ENCODE data around the gene NUMBL.
A peak's percentile ranks its signal among the peaks of the same experiment; 100 is the strongest.

The NUMBL gene

DNA sequence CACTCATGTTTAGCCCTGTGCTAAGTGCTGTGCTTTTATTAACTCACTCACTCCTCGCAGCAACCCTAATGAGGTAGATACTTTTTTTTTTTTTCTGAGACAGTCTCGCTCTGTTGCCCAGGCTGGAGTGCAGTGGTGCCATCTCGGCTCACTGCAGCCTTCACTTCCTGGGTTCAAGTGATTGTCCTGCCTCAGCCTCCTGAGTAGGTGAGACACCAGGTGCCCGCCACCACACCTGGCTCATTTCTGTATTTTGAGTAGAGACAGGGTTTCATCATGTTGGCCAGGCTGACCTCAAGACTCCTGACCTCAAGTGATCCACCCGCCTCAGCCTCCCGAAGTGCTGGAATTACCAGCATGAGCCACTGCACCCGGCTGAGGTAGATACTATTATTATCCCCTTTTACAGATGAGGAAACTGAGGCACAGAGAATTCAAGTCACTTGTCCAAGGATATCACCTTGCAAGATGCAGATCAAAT lies 29.0 kb upstream of the NUMBL start:
- DNase-seq (no peak), ATAC-seq (no peak)
- no peak overlapping the region for H3K27ac Mint-ChIP-seq
- H3K4me3 Mint-ChIP-seq = peak overlapping the region; percentile 86
- peaks cover 14% of the 10 kb centered on the region for H3K36me3 Mint-ChIP-seq (ENCODE audit: low read depth)
- no peaks in the 10 kb centered on the region for H3K27me3 Mint-ChIP-seq
- H3K4me1 Mint-ChIP-seq = peaks cover 66% of the 10 kb centered on the region
- no peaks in the 10 kb centered on the region for H3K9me3 Mint-ChIP-seq

DNA sequence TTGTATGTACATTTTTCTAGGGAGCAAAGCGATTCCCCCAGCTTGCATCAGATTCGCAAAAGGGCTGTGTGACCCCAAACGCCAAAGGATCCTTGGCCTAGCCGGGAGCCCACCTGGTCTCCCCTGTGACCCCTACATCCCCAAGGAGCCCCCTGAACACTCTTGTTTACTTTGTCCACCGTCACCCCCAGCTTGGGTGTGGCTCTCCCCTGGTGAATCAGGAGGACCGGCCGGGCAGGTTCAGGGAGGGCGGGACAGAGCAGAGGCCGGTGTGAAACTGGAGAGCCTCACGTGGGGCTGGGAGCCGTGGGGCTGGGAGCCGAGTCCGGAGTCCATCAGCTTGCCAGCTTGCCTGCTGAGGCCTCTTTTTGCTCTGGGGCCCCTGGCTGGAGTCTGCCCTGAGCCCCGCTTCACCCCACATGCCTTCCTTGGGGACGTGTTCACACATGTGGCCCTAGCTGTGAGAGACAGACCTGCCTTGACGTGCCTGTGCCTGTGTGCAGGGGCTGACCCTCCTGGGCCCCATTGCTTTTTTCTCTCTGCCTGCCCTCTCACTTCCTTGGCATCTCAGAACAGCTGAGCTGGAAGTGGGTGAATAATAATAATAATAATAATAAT lies 28.4 kb upstream of the NUMBL start:
- peaks cover 15% of the 10 kb centered on the region for H3K36me3 Mint-ChIP-seq (ENCODE audit: low read depth)

DNA sequence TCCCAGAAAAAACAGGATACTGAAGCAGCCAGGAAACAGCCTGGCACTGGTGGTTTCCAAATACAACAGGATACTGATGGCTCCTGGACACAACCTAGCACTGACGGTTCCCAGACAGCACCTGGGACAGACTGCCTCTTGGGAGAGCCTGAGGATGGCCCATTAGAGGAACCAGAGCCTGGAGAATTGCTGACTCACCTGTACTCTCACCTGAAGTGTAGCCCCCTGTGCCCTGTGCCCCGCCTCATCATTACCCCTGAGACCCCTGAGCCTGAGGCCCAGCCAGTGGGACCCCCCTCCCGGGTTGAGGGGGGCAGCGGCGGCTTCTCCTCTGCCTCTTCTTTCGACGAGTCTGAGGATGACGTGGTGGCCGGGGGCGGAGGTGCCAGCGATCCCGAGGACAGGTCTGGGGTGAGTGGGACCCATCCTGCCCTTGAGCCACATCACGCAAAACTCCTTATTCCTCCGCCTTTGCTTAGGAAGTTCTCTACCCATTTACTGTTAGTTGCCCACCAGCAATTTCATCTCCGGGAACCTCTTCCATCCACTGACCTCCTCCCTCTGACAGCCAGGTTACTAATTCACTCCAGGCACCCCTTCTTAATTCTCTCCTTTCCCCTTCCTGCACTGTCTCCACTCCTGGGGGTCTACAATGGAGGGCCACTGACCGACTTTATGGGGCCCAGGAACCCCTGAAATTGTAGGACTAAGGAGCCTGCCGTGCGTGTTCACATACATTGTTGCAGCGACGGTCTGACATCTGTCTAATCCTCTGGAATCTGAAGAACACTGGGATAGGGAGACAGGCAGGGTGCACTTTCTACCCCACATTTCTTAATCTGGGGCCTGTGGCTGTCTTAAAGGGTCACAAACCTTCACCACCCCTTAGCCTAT lies 27.7 kb upstream of the NUMBL start:
- Mint-ChIP-seq H3K36me3 (ENCODE audit: low read depth) (peaks cover 11% of the 10 kb centered on the region), H3K27me3 (no peaks in the 10 kb centered on the region), H3K27ac (peak overlapping the region; percentile 79), H3K4me1 (peaks cover 69% of the 10 kb centered on the region), H3K9me3 (no peaks in the 10 kb centered on the region), H3K4me3 (peak overlapping the region; percentile 86)
- DNase-seq (no peak), ATAC-seq (no peak)

More for the DNA sequence above, 28.4 kb upstream of the NUMBL start:
- no peak for ATAC-seq
- no peaks in the 10 kb centered on the region for H3K27me3 Mint-ChIP-seq
- no peaks in the 10 kb centered on the region for H3K9me3 Mint-ChIP-seq
- DNase-seq = peak; percentile 19
- H3K4me3 Mint-ChIP-seq = peak overlapping the region; percentile 86
- H3K27ac Mint-ChIP-seq = no peak overlapping the region
- peaks cover 68% of the 10 kb centered on the region for H3K4me1 Mint-ChIP-seq

DNA sequence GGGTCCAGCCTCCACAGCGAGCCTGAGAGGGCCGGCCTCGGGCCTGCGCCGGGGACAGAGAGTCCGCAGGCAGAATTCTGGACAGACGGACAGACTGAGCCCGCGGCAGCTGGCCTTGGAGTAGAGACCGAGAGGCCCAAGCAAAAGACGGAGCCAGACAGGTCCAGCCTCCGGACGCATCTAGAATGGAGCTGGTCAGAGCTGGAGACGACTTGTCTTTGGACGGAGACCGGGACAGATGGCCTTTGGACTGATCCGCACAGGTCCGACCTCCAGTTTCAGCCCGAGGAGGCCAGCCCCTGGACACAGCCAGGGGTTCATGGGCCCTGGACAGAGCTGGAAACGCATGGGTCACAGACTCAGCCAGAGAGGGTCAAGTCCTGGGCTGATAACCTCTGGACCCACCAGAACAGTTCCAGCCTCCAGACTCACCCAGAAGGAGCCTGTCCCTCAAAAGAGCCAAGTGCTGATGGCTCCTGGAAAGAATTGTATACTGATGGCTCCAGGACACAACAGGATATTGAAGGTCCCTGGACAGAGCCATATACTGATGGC lies 27.0 kb upstream of the NUMBL start:
- Mint-ChIP-seq H3K27me3 (no peaks in the 10 kb centered on the region), H3K9me3 (no peaks in the 10 kb centered on the region), H3K27ac (no peak overlapping the region), H3K4me3 (peak overlapping the region; percentile 86), H3K4me1 (peaks cover 72% of the 10 kb centered on the region), H3K36me3 (ENCODE audit: low read depth) (peaks cover 12% of the 10 kb centered on the region)
- DNase-seq (peak; percentile 18), ATAC-seq (no peak)

DNA sequence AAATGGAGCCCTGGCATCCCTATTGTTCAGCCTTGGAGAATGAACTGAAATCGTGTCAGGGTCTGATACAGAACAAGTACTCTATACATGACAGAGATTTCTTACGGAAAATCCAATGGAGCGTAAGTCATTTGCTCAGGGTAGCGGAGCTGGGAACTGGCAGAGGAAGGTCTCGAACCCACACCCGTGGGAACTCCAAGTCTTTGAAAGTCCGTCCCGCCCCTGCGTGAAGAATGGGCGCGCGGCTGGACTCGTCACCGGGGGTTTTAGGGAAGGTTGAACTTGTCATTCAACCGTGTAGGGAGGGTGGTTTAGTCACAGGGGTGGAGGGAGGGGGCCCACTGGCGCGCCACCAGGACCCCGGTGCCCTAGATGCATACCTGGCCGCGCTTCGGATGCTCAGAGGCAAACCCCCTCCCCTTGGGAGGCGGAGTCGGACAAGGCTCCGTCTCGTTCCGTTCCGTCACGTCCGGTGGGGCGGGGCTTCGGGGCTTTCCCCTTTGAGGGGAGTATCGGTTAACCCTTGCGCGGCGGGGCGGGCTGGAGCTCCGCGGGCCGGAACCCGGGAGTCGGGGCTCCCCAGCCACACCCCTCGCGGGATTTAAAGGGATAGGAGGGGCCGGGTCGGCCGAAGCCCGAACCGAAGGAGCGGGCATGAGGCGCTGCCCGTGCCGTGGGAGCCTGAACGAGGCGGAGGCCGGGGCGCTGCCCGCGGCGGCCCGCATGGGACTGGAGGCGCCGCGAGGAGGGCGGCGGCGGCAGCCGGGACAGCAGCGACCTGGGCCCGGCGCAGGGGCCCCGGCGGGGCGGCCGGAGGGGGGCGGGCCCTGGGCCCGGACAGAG lies 26.3 kb upstream of the NUMBL start, which contains the start of the genes COQ8B and ITPKC:
COQ8B (minus strand) TSS at position 405 of the 843 bp plus-strand sequence. CDS start 2,254 bp downstream, outside the sequence.
ITPKC (plus strand) TSS at position 631 of the 843 bp plus-strand sequence; CDS start at position 655, 24 bp downstream.
- Mint-ChIP-seq H3K27ac (peak within 1 kb of the TSS; percentile 95), H3K27me3 (no peaks in the 10 kb centered on the region), H3K36me3 (ENCODE audit: low read depth) (peaks cover 9% of the 10 kb centered on the region), H3K4me1 (peaks cover 69% of the 10 kb centered on the region), H3K4me3 (peak within 1 kb of the TSS; percentile 86), H3K9me3 (no peaks in the 10 kb centered on the region)
- DNase-seq (peak; percentile 100), ATAC-seq (peak; percentile 71)

DNA sequence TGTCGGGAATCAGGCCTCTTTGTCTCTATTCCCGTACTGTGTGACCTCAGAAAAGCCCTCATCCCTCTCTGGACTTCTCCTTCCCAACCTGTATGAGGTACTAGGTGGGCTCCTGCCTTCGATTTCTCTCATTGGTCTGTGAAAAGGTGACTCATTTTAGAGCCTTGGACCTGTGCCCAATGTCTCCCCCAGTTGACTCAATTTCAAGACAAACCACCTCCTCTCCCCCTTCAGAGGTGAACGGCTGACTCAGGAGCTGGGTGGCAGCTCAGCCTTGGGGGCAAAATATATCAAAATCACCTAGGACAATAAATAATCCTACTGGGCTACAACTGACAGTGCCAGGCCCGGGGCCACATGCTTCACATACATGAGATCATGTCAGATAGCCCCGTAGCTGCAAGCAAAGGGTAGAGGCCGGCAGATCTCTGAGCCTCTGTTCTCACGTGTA lies 25.6 kb upstream of the NUMBL start:
- ATAC-seq = peak; percentile 37
- no peaks in the 10 kb centered on the region for H3K9me3 Mint-ChIP-seq
- H3K4me1 Mint-ChIP-seq = peaks cover 67% of the 10 kb centered on the region
- DNase-seq = peak; percentile 78
- peak overlapping the region; percentile 95 for H3K27ac Mint-ChIP-seq
- H3K27me3 Mint-ChIP-seq = no peaks in the 10 kb centered on the region
- peak overlapping the region; percentile 86 for H3K4me3 Mint-ChIP-seq
- peaks cover 12% of the 10 kb centered on the region for H3K36me3 Mint-ChIP-seq (ENCODE audit: low read depth)

DNA sequence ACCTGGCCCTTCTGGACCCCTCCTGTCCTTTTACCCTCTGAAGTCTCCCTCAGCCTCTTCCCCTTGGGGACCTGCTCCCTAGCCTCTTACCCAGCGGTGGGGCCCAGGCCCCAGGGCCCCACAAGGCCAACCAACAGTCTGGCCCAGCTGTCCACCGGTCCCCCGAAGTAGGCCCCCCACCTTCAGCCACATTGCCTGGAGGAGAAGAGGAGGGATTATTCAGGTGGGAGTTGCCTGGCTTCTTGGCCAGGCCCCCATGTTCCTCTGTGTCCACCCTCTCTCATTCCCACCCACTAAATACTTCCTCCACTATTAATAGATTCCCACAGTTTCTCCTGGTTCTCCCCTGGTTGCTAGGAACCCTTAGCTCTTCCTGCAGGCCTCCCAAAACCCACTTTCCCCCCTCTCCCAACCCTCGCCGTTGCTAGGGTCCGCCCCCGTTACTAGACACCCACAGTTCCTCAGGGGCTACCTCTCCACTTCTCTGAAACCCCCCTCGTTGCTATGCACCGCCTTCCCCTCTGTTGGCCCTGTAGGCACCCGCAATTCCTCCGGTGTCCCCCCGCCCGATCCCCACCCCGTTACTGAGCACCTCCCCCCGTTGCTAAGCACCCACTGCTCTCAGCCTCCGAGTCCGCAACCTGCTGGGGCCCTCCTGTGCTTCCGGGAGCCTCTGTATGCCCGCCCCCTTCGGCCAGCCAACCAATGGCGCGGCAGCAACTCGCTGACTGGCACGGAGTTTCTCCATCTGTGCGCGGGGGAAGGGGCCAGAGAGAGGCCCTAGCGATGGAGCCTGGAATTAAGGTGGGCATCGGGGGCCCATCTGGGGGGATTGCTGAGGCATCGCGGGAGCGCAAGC lies 24.2 kb upstream of the NUMBL start:
- H3K36me3 Mint-ChIP-seq (ENCODE audit: low read depth) = peaks cover 16% of the 10 kb centered on the region
- DNase-seq (peak; percentile 94), ATAC-seq (peak; percentile 72)
- H3K4me3 Mint-ChIP-seq = peak overlapping the region; percentile 86
- no peaks in the 10 kb centered on the region for H3K9me3 Mint-ChIP-seq
- no peaks in the 10 kb centered on the region for H3K27me3 Mint-ChIP-seq
- peak overlapping the region; percentile 95 for H3K27ac Mint-ChIP-seq
- peaks cover 53% of the 10 kb centered on the region for H3K4me1 Mint-ChIP-seq

DNA sequence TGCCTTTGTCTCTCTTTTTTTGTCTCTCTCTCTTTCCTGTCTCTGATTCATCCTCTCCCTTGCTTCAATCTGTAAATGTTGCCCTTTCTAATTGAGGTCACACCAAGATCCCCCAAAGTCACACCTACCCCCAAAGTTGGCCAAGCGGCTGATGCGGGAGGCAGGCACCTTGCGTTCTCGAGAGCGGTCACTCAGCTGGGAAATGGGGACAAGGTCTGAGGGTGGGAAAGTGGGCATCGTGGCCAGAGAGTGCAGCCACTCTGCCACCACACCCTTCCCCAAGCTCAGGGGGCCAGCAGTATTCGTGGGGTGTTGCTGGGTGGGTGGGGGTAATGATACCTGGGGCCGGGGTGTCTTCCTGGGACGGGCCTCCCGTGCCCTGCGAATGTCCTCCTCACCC lies 23.5 kb upstream of the NUMBL start:
- H3K27ac Mint-ChIP-seq = peak overlapping the region; percentile 95
- H3K36me3 Mint-ChIP-seq (ENCODE audit: low read depth) = peaks cover 16% of the 10 kb centered on the region
- H3K4me3 Mint-ChIP-seq = peak overlapping the region; percentile 86
- ATAC-seq = no peak
- peaks cover 47% of the 10 kb centered on the region for H3K4me1 Mint-ChIP-seq
- DNase-seq = peak; percentile 18
- no peaks in the 10 kb centered on the region for H3K9me3 Mint-ChIP-seq
- no peaks in the 10 kb centered on the region for H3K27me3 Mint-ChIP-seq

DNA sequence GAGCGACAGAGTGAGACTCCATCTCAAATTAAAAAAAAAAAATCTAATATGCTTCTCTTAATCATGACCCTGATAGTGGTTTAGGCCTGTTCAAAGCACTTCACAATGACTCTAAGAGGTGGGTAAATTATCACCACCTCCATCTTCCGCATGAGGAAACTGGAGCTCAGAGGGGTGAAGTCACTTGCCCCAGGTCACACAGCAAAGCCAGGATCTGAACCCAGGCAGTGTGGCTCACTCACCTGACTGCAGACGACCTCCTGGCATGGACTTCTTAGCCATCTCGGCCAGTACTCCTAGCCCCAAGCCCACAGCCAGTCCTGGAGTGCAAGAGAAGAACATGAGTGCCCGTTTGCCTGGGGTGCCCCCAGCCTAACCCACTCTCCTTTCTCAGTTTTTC lies 19.4 kb upstream of the NUMBL start:
- no peaks in the 10 kb centered on the region for H3K27me3 Mint-ChIP-seq
- H3K4me1 Mint-ChIP-seq = peaks cover 16% of the 10 kb centered on the region
- H3K9me3 Mint-ChIP-seq = no peaks in the 10 kb centered on the region
- H3K4me3 Mint-ChIP-seq = no peak overlapping the region
- H3K36me3 Mint-ChIP-seq (ENCODE audit: low read depth) = peaks cover 19% of the 10 kb centered on the region
- ATAC-seq (no peak), DNase-seq (no peak)
- H3K27ac Mint-ChIP-seq = no peak overlapping the region

DNA sequence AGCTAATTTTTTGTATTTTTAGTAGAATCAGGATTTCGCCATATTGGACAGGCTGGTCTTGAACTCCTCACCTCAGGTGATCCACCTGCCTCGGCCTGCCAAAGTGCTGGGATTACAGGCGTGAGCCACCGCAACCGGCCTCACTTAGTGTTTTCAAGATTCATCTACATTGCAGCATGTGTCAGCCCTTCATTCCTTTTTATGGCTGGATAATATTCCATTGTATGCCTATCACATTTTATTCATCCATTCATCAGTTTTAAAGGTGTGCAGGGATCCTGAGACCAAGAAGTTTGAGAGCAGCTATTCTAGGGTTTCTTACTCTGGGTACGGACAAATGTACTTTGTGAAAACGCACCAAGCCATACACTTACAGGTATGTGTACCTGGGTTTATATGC lies 17.2 kb upstream of the NUMBL start:
- Mint-ChIP-seq H3K27ac (no peak overlapping the region), H3K4me1 (peaks cover 2% of the 10 kb centered on the region), H3K36me3 (ENCODE audit: low read depth) (peaks cover 22% of the 10 kb centered on the region), H3K4me3 (no peak overlapping the region), H3K9me3 (no peaks in the 10 kb centered on the region), H3K27me3 (no peaks in the 10 kb centered on the region)
- DNase-seq = no peak
- no peak for ATAC-seq

DNA sequence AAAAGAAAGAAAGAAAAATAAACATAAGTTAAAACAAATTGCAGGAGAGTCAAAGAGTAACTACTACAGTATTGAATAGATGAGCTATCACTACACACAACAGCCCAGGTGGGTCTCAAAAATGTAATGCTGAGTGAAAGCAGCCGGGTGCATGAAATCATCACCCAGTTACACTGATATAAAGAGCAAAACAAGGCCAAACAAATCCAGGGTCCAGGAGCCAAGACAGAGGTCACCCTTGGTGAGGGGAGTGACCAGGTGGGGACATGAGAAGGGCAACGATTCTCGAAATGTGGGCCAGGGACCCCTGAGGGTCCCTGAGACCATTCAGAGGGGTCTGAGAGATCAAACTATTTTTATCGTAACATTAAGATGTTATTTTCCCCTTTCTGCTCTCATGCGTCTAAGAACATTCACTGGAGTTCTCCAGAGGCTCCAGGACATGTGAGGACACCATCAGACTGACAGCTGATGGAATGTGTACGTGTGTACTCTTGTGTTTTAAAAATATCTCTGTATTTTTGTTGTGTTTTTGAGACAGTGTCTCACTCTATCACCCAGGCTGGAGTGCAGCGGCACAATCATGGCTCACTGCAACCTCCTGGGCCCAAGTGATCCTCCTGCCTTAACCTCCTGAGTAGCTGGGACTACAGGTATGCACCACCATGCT lies 15.6 kb upstream of the NUMBL start:
- Mint-ChIP-seq H3K36me3 (ENCODE audit: low read depth) (peaks cover 24% of the 10 kb centered on the region), H3K4me1 (no peaks in the 10 kb centered on the region), H3K27ac (no peak overlapping the region), H3K9me3 (no peaks in the 10 kb centered on the region), H3K4me3 (no peak overlapping the region), H3K27me3 (no peaks in the 10 kb centered on the region)
- no peak for DNase-seq
- ATAC-seq = no peak

DNA sequence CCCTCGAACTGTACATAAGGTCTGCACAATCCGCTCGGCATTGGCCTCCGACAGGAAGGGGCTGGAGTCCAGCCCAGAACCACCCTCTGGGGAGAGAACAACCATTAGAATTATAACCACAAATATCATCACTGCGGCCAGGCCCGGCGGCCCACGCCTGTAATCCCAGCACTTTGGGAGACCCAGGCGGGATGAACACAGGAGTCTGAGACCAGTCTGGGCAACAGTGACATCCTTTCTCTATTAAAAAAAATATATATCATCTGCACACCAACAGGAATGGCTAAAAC lies 14.9 kb upstream of the NUMBL start:
- DNase-seq = no peak
- peaks cover 20% of the 10 kb centered on the region for H3K36me3 Mint-ChIP-seq (ENCODE audit: low read depth)
- ATAC-seq = no peak
- no peaks in the 10 kb centered on the region for H3K4me1 Mint-ChIP-seq
- no peak overlapping the region for H3K4me3 Mint-ChIP-seq
- no peak overlapping the region for H3K27ac Mint-ChIP-seq
- H3K9me3 Mint-ChIP-seq = no peaks in the 10 kb centered on the region
- H3K27me3 Mint-ChIP-seq = no peaks in the 10 kb centered on the region
